Endothelial cell of hepatic sinusoid (primary cell): ENCODE measurements around the gene PPIP5K2.

ENCODE experiments used
- in situ Hi-C: cut with HindIII; loops from 2 replicates; pipeline ENCODE4 v1.10.0; 2017; ENCODE audit warnings: low sequenced_read_pairs

The PPIP5K2 gene

DNA sequence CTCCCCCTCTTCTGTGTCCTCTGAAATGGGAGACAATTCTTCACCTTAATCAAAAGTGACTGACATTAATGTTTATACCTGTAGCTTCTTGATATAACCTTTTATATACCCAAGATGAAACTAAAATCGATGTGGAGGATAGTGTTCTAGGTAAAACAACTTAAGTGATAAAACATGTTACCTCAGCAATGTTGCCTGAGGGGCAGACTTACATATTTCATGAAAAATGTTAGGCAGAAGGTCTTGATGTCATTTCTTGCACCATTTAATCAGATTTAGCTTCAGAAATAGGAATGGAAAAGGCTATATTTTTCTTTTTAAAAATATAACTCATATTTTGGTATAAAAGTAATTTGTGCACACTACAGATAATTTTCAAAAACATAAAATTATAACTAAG lies 115.8 kb downstream of the PPIP5K2 start:
- in situ Hi-C loops = no loop called here

DNA sequence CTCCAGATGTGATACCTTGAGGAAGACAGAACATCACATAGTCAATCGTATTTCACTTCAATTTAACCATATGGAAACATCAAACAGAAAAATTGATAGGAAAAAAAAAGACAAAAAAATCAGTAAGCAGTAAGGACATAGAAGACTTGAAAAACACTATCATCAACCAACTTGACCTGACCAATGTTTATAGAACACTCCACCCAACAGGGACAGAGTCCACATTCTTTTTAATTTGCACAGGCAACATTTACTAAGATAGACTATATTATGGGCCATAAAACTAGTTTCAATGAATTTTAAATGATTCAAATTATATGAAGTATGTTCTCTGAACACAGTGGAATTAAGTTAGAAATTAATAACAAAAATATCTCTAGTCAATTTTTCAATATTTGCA lies 117.7 kb downstream of the PPIP5K2 start:
- in situ Hi-C loops = no loop called here

DNA sequence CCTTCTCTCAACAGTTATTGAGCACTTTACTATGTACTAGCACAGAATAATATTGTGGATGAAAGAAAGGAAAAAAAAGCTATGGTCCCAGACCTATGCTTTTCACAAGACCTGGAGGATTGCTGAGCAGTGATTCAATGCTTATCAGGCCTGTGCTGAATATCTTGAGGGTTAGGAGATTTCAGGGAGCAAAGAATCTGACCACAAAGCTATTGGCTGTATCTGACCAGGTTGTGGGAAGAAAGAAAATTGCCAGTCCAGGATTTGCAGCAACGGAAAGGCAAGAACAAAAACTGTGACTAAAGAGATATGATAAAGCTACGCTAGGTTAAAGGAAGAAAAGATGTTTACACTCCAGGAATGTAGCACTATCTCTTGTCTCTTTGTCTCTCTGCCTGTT lies 123.6 kb downstream of the PPIP5K2 start:
- in situ Hi-C loops = no loop called here

GRCh38 chr5:103244398-103244797 lies 124.3 kb downstream of the PPIP5K2 start:
- in situ Hi-C loops = no loop called here

DNA sequence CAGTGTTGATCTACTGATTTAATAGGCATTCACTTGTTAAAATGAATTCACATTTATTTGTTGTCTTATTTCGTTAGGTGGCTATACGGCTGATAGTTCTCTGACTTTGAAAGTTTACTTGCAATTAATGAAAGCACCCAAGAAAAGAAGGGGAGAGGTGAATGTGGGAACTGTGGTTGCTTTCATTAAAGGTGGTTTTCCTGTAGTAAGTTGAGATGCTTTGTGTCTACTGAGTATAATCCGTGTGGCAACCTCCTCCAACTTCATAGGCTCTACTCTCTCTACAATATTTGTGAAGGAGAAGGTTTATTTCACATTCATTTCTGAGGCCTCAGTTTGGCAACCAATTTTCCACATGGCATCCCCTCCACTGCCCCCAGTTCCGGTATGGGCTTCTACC lies 125.7 kb downstream of the PPIP5K2 start:
- in situ Hi-C loops = no loop called here

DNA sequence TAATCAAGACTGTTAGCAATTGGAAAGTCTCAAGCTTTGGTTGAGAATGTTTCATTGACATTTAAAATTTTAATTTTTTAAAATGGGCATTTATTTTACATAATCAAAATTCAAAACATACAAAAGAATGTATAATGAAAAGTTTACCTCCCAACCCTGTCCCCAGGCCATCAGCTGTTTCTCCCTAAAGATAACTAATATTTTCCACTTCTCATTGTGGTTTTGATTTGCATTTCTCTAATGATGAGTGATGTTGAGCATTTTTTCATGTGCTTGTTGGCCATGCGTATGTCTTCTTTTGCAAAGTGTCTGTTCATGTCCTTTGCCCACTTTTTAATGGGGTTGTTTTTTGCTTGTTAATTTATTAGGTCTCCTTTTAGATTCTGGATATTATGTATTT lies 127.0 kb downstream of the PPIP5K2 start:
- in situ Hi-C loops = no loop called here

DNA sequence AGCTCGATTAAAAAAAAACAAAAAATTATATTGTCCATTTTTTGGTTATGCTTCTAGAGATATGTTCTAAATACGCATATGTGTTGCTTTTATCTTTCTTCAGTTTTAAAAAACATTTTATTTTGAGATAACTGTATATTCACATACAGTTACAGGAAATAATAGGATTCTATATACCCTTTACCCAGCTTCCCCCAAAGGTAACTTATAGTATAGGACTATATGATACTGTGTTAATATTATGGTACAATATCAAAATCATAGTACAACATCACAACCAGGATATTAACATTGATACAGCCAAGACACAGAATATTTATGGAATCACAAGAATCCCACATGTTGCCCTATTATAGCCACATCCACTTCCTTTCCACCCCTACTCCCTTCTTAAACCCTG lies 129.0 kb downstream of the PPIP5K2 start:
- in situ Hi-C loops = no loop called here

DNA sequence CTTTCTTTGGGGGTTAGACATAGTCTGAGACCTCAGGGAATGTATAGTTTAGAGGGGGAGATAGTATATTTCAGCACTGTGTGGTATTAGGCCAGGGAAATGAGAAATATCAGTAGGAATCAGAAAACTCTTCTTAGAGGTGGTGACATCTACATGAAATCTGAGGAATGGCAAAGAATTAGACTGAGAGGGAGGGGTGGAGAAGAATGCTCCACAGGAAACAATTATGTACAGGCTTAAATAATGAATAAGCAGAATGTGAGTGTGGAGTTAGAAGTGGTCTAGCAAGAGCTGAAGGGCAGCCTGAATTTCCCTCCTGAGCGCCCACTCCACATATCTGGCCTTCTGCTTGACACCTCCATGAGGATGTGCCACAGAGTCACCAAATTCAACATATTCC lies 134.8 kb downstream of the PPIP5K2 start:
- in situ Hi-C loops = no loop called here

GRCh38 chr5:103255691-103256090 lies 135.6 kb downstream of the PPIP5K2 start:
- in situ Hi-C loops = no loop called here

GRCh38 chr5:103256178-103256577 lies 136.1 kb downstream of the PPIP5K2 start:
- in situ Hi-C loops = no loop called here

DNA sequence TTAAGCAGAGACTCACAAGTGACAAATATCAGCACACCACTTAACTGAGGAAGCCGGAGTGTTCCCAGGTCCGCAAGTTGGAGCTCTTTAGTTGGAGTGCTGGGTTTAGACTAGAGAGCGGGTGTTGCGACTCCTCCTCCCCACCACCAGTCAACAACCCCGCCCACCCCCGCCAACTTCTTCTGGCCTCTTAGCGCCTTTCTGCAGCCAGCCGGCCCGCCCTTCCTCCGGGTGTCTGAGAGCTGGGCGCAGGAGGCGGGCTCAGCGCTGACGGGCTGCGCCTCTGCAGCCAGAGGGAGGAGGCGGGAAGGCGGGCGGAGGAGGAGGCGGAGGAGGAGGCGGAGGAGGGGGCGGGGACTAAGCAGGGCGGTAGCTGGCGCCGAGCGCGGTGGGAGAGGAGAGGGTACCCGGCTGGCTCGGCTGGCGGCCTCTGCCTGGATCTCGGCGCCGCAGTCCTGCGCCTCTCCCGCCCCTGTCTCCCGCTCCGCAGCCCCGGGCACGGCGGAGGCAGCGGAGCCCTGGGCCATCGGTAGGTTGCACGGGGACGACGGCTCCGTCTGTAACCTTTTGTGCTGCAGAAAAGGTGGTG lies 138.4 kb downstream of the PPIP5K2 start, which contains the start of gene MACIR:
Gene MACIR (plus strand): TSS at position 396 of the 589 bp plus-strand sequence. CDS start 17,157 bp downstream, outside the sequence.
- in situ Hi-C loops = no loop called here

- in situ Hi-C loops = no loop called here
Measured at GRCh38 chr5:103258957-103259704, 139.0 kb downstream of the PPIP5K2 start.

GRCh38 chr5:103259705-103260355 lies 139.7 kb downstream of the PPIP5K2 start:
- in situ Hi-C loops = loop anchor here (5.0 kb wide), 1 partner anchor 48 kb away; no protein-coding TSS in a partner anchor

GRCh38 chr5:103260951-103261350 lies 140.8 kb downstream of the PPIP5K2 start:
- in situ Hi-C loops = loop anchor here (5.0 kb wide), 1 partner anchor 49 kb away; no protein-coding TSS in a partner anchor
